A549 (cell line): ENCODE results near the gene PTEN. TPM values are rescaled to one million over a fixed set of nuclear protein-coding genes. Genes with fewer than 3 reads are reported as not detected.
A peak's percentile ranks its signal among the peaks of the same experiment; 100 is the strongest.

ENCODE experiments used
- ATAC-seq, 2 experiments: fragments of 200-7000 bp in 1 of 2; fragments of >200 bp in 1 of 2; cut with Nextera tagmentation in 1 of 2; cut with Tn5 transposase in 1 of 2; 3 replicates each; pipeline versions ENCODE4 v1.8.0 to v1.9.1; 2018 to 2020; ENCODE audit warnings: mild to moderate bottlenecking in 1 of 2, moderate library complexity in 1 of 2
- CTCF ChIA-PET: fragments of 300-600 bp; sonication (Branson Sonifier 250); formaldehyde crosslinking; extraction: SDS; loops from one replicate; lab custom pipeline; 2021; ENCODE audit warnings: antibody characterized with exemption, inconsistent platforms; lab: Yijun Ruan, JAX
- POLR2A ChIA-PET: fragments of 350-600 bp; formaldehyde crosslinking; extraction: SDS; loops from one replicate; lab custom pipeline; 2021; ENCODE audit warnings: antibody characterized with exemption, inconsistent platforms; lab: Yijun Ruan, JAX
- DNase-seq, 2 experiments: peaks; one replicate each; pipeline versions ENCODE4 v3.0.0 to v3.0.0-alpha.2; 2011 to 2016; ENCODE audit warnings: low read depth in 1 of 2, low spot score in 1 of 2
- FAIRE-seq: peaks from 2 replicates; lab custom pipeline; 2011; peaks lifted over from hg19 to GRCh38; lab: Jason Lieb, UNC
- H3K27ac ChIP-seq, 2 experiments: fragments of >200 bp; sonication (Bioruptor Twin); formaldehyde crosslinking; 3 replicates each; pipeline ENCODE4 v1.5.1; 2016 to 2017
- H3K4me1 ChIP-seq: fragments of >200 bp; sonication (Bioruptor Twin); formaldehyde crosslinking; 3 replicates; pipeline ENCODE4 v1.6.1; 2016
- H3K4me2 ChIP-seq: fragments of >200 bp; sonication (Bioruptor Twin); formaldehyde crosslinking; 3 replicates; pipeline ENCODE4 v1.6.1; 2016
- H3K4me3 ChIP-seq: fragments of >200 bp; sonication (Bioruptor Twin); formaldehyde crosslinking; 3 replicates; pipeline ENCODE4 v1.5.1; 2016
- H3K9me3 ChIP-seq: fragments of >200 bp; sonication (Bioruptor Twin); formaldehyde crosslinking; 3 replicates; pipeline ENCODE4 v1.6.1; 2016
- CEBPB ChIP-seq, 2 experiments: fragments of >200 bp in 1 of 2; sonication (Bioruptor Twin) in 1 of 2; formaldehyde crosslinking in 1 of 2; IDR thresholded peaks; 2 replicates each; pipeline ENCODE4 v1.6.1; 2012 to 2016
- CHD2 ChIP-seq: fragments of 150-350 bp; IDR thresholded peaks from 2 replicates; pipeline ENCODE4 v1.6.1; 2014; ENCODE audit warnings: low read length; ENCODE audit not compliant: partially characterized antibody
- EP300 ChIP-seq, 2 experiments: fragments of >200 bp; sonication (Bioruptor Twin); formaldehyde crosslinking; IDR thresholded peaks; 2 replicates in 1 of 2; 3 replicates in 1 of 2; pipeline ENCODE4 v1.6.1; 2016 to 2017
- ESRRA ChIP-seq: fragments of 150-350 bp; IDR thresholded peaks from 2 replicates; pipeline ENCODE4 v1.6.1; 2014; ENCODE audit warnings: mild to moderate bottlenecking, low read length, borderline replicate concordance
- FOSL2 ChIP-seq, 2 experiments: fragments of 450-650 bp in 1 of 2; fragments of >200 bp in 1 of 2; sonication (Bioruptor Twin) in 1 of 2; formaldehyde crosslinking; IDR thresholded peaks; 2 replicates each; pipeline versions ENCODE4 v1.5.0 to v1.6.1; 2016 to 2020; ENCODE audit warnings: mild to moderate bottlenecking in 1 of 2, moderate library complexity in 1 of 2
- GATA3 ChIP-seq: IDR thresholded peaks from 2 replicates; pipeline ENCODE4 v1.6.1; 2012; ENCODE audit warnings: borderline replicate concordance
- HOXB13 ChIP-seq: fragments of 250-450 bp; sonication (Bioruptor Pico); IDR thresholded peaks from 2 replicates; pipeline ENCODE4 v1.5.0; 2020; ENCODE audit warnings: low read depth, mild to moderate bottlenecking, moderate library complexity
- JUN ChIP-seq, 2 experiments: fragments of >200 bp; sonication (Bioruptor Twin); formaldehyde crosslinking; IDR thresholded peaks; 2 replicates in 1 of 2; 3 replicates in 1 of 2; pipeline ENCODE4 v1.6.1; 2016 to 2017
- JUNB ChIP-seq: fragments of >200 bp; sonication (Bioruptor Twin); formaldehyde crosslinking; IDR thresholded peaks from 2 replicates; pipeline ENCODE4 v1.6.1; 2016
- NFE2L2 ChIP-seq: fragments of 150-350 bp; conservative IDR thresholded peaks from 2 replicates; pipeline ENCODE4 v1.6.1; 2014; ENCODE audit warnings: low read length
- PHF8 ChIP-seq: fragments of 200-600 bp; sonication (generic); IDR thresholded peaks from 2 replicates; pipeline ENCODE4 v1.6.1; 2016; ENCODE audit warnings: low read depth, mild to moderate bottlenecking, antibody characterized with exemption, moderate library complexity, borderline replicate concordance
- POLR2A ChIP-seq: IDR thresholded peaks from 2 replicates; pipeline ENCODE4 v1.6.1; 2012; ENCODE audit warnings: mild to moderate bottlenecking, low read length
- RAD21 ChIP-seq, 2 experiments: fragments of >200 bp in 1 of 2; sonication (Bioruptor Twin) in 1 of 2; formaldehyde crosslinking in 1 of 2; IDR thresholded peaks in 1 of 2; conservative IDR thresholded peaks in 1 of 2; 2 replicates in 1 of 2; 3 replicates in 1 of 2; pipeline ENCODE4 v1.6.1; 2012 to 2018; ENCODE audit warnings: inconsistent platforms in 1 of 2
- RNF2 ChIP-seq: fragments of 200-600 bp; sonication (generic); IDR thresholded peaks from 2 replicates; pipeline ENCODE4 v1.6.1; 2016; ENCODE audit warnings: low read depth, mild to moderate bottlenecking, antibody characterized with exemption, moderate library complexity, borderline replicate concordance
- SMC3 ChIP-seq: fragments of >200 bp; sonication (Bioruptor Twin); formaldehyde crosslinking; IDR thresholded peaks from 3 replicates; pipeline ENCODE4 v1.6.1; 2018; ENCODE audit warnings: inconsistent platforms
- SREBF2 ChIP-seq: fragments of 450-650 bp; IDR thresholded peaks from 2 replicates; pipeline ENCODE4 v1.6.1; 2014; ENCODE audit warnings: mild to moderate bottlenecking, moderate library complexity
- TFCP2L1 ChIP-seq: fragments of 250-450 bp; sonication (Bioruptor Pico); IDR thresholded peaks from 2 replicates; pipeline ENCODE4 v1.5.0; 2021; ENCODE audit warnings: mild to moderate bottlenecking
- ZC3H11A ChIP-seq: fragments of 450-650 bp; IDR thresholded peaks from 2 replicates; pipeline ENCODE4 v1.6.1; 2014; ENCODE audit warnings: antibody characterized with exemption, mild to moderate bottlenecking
- ZFP36 ChIP-seq: fragments of 450-650 bp; IDR thresholded peaks from 2 replicates; pipeline ENCODE4 v1.6.1; 2014; ENCODE audit warnings: borderline replicate concordance; ENCODE audit not compliant: partially characterized antibody
- WGBS: methylation state at CpG from one replicate; pipeline ENCODE4 v1.1.6; 2017; ENCODE audit errors: missing lambda C conversion rate; 5-methylcytosine and 5-hydroxymethylcytosine counted together
- polyA plus RNA-seq, 4 experiments: library from polyadenylated mRNA; depleted of rRNA in 3 of 4; stranded (reverse); fragments of >200 nt; fragmentation: RNase III in 1 of 4; extraction: RNeasy Plus Mini Kit Qiagen cat#74134 plus additional on column Dnase treatment in 1 of 4; gene quantifications; 2 replicates in 3 of 4; 3 replicates in 1 of 4; pipeline ENCODE4 v1.2.3, GENCODE V29; 2011 to 2017
- TF ChIP-seq, protein P1 (sequence below): fragments of >200 bp; sonication (Bioruptor Twin); formaldehyde crosslinking; IDR thresholded peaks from 3 replicates; pipeline ENCODE4 v1.6.1; 2016

PTEN gene
- polyA plus RNA-seq, 2 of the 4 experiments (the other 2 are of a cell fraction): 33.6 to 58.3 TPM

DNA sequence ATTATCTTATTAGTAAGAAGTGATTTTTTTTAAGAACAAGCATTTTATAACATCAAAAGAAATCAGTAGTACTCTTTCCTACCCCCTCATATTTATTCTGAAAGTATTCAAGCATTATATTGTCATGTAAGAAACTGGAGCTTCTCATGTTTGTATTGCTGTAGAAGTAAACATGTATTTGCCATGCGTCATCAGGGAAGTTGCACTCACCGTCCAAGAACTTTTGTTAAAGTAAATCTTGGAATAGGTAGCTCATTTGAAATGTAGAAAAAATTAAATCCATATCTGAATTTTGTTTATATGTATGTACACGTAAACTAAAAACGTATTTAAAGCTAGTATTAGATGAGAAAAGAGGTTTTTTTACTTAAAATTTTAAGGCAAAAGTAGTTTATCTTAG lies 96.8 kb downstream of the PTEN start:
- Histone ChIP-seq H3K4me3 (peak overlapping the region; percentile 12; the same call in 1 of the 3 replicates), H3K4me2 (peak overlapping the region; percentile 77), H3K9me3 (no peaks in the 10 kb centered on the region), H3K27ac (peak overlapping the region in 1 of 2 experiments; percentile 62; a peak in 3 of 6 replicates), H3K4me1 (peaks cover 44% of the 10 kb centered on the region)
- DNase-seq (peak; percentile 16 to 79), FAIRE-seq (peak; percentile 88), ATAC-seq (peak; percentile 81; a peak in 5 of 6 replicates)
- ChIA-PET POLR2A (interaction anchor here (2.4 kb wide), 1 partner anchor 97 kb away, joined by 13 read pairs; the partner anchor contains the start of genes KLLN and PTEN), CTCF (interaction anchor here (0.6 kb wide), 2 partner anchors 430 to 850 kb away, joined by 3 read pairs; no protein-coding TSS in a partner anchor)
- TF ChIP-seq HOXB13 (CRISPR knock-in tag) (no peak), GATA3 (peak; percentile 49; the same call in 1 of the 2 replicates), JUN (IDR thresholded peaks at IDR 0.05) (peak in 1 of 2 experiments; percentile 26; a peak in 1 of 5 replicates), RNF2 (no peak), FOSL2 (IDR thresholded peaks at IDR 0.05) (peak; percentile 76), FOSL2 (CRISPR knock-in tag; IDR thresholded peaks at IDR 0.05) (peak; percentile 96), JUNB (peak; percentile 69; the same call in 1 of the 2 replicates), RAD21 (conservative IDR thresholded peaks at IDR 0.05 in 1 of 2, IDR thresholded peaks at IDR 0.05 in 1 of 2) (0 out of 5 replicates have a peak, but pooled peaks of 1 of the 2 experiments have one; percentile 21), ZFP36 (no peak), CEBPB (IDR thresholded peaks at IDR 0.05) (peak in 1 of 2 experiments; percentile 45; a peak in 2 of 4 replicates), SMC3 (0 out of 3 replicates have a peak, but pooled peaks have one; percentile 11)
- TF ChIP-seq, protein P1, sequence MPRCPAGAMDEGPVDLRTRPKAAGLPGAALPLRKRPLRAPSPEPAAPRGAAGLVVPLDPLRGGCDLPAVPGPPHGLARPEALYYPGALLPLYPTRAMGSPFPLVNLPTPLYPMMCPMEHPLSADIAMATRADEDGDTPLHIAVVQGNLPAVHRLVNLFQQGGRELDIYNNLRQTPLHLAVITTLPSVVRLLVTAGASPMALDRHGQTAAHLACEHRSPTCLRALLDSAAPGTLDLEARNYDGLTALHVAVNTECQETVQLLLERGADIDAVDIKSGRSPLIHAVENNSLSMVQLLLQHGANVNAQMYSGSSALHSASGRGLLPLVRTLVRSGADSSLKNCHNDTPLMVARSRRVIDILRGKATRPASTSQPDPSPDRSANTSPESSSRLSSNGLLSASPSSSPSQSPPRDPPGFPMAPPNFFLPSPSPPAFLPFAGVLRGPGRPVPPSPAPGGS: 0 out of 3 replicates have a peak, but pooled peaks have one; percentile 31
- 2% methylated on average over 4 of the region's 4 CpGs for WGBS

DNA sequence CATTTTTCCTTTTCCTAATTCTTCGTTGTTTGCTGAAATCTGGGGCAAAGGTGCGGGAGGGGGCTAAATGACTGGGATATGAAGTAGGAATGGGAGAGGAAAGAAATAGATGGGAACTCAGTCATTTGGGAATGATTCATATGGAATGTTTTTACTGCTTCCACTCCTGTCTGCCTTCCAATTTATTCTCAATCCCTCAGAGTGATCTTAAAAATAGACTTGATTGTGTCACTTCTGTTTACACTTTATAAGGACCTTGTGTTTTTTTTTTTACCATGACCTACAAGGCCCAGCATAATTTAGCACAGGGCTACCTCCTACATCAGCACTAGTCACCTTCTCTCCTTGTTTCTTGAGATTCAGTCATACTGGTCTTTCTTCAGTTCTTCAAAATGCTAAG lies 97.9 kb downstream of the PTEN start:
- peak; percentile 38 to 77; a peak in 3 of 4 replicates for TF ChIP-seq CEBPB (IDR thresholded peaks at IDR 0.05)
- TF ChIP-seq ZC3H11A: no peak
- TF ChIP-seq PHF8: no peak
- peak in 1 of 2 experiments; percentile 14; a peak in 1 of 5 replicates for TF ChIP-seq EP300 (IDR thresholded peaks at IDR 0.05)
- no peak for TF ChIP-seq ESRRA
- TF ChIP-seq NFE2L2: no peak
- no peak for TF ChIP-seq TFCP2L1 (CRISPR knock-in tag)
- TF ChIP-seq RAD21 (conservative IDR thresholded peaks at IDR 0.05 in 1 of 2, IDR thresholded peaks at IDR 0.05 in 1 of 2): peak in 1 of 2 experiments; percentile 34; a peak in 3 of 5 replicates
- TF ChIP-seq FOSL2 (IDR thresholded peaks at IDR 0.05): 0 out of 2 replicates have a peak, but pooled peaks have one; percentile 14
- peak; percentile 80 for TF ChIP-seq FOSL2 (CRISPR knock-in tag; IDR thresholded peaks at IDR 0.05)
- peak; percentile 82 for TF ChIP-seq JUNB
- peak; percentile 37 for TF ChIP-seq SMC3
- peak in 1 of 2 experiments; percentile 66; a peak in 1 of 5 replicates for TF ChIP-seq JUN (IDR thresholded peaks at IDR 0.05)
- TF ChIP-seq POLR2A: no peak
- H3K4me3 ChIP-seq: peak overlapping the region; percentile 18; the same call in 1 of the 3 replicates
- no peaks in the 10 kb centered on the region for H3K9me3 ChIP-seq
- DNase-seq (peak in 1 of 2 experiments; percentile 60), ATAC-seq (peak; percentile 70 to 86), FAIRE-seq (peak; percentile 13)
- peak overlapping the region; percentile 57 to 62 for H3K27ac ChIP-seq
- H3K4me2 ChIP-seq: peak overlapping the region; percentile 77
- ChIA-PET POLR2A (interaction anchor here (2.4 kb wide), 1 partner anchor 98 kb away, joined by 13 read pairs; the partner anchor contains the start of genes KLLN and PTEN), CTCF (no interaction called here)
- H3K4me1 ChIP-seq: peaks cover 36% of the 10 kb centered on the region
- 8% methylated on average over 2 of the region's 2 CpGs for WGBS

- no peak overlapping the region for H3K4me3 ChIP-seq
- no peak for FAIRE-seq
Measured at GRCh38 chr10:87966459-87966858, 103.0 kb downstream of the PTEN start.

More at GRCh38 chr10:87966459-87966858, 103.0 kb downstream of the PTEN start:
- ATAC-seq: no peak
- DNase-seq: no peak
- CTCF ChIA-PET: no interaction called here
- Histone ChIP-seq H3K9me3 (no peaks in the 10 kb centered on the region), H3K27ac (no peak overlapping the region)
- POLR2A ChIA-PET: no interaction called here
- no peak for TF ChIP-seq SREBF2
- no peak for TF ChIP-seq CHD2
- TF ChIP-seq, all 56 proteins: peak for 0
- 56% methylated on average over 2 of the region's 2 CpGs for WGBS
- Histone ChIP-seq H3K4me2 (no peak overlapping the region), H3K4me1 (peaks cover 6% of the 10 kb centered on the region)
